DMS53 treated with DMSO at 0.1 percent for 48 hours (cell line): ENCODE results near the gene NSMCE3.
"Not testable (repeated sequence)": the region's sequence is repeated elsewhere in the genome, so short reads cannot be mapped to it uniquely, and the experiment has no call there.

Experiments
- DNase-seq: peaks from one replicate; lab custom pipeline; 2025; ENCODE audit not compliant: unreplicated experiment; lab: John Stamatoyannopoulos, UW

The NSMCE3 gene

GRCh38 chr15:29270169-29270955 is 740 bp upstream of the NSMCE3 start:
- DNase-seq, result no peak

GRCh38 chr15:29268706-29269484 is 727 bp downstream of the NSMCE3 start:
- DNase-seq, result no peak

GRCh38 chr15:29266052-29266582 is 3.5 kb downstream of the NSMCE3 start:
- DNase-seq, result no peak

- DNase-seq, result no peak
Observed at GRCh38 chr15:29263289-29263688, 6.3 kb downstream of the NSMCE3 start.

- no peak for DNase-seq
Observed at GRCh38 chr15:29262738-29263137, 6.9 kb downstream of the NSMCE3 start.

GRCh38 chr15:29260896-29261295 is 8.7 kb downstream of the NSMCE3 start:
- DNase-seq, result no peak

- DNase-seq, result no peak
Observed at GRCh38 chr15:29259233-29259632, 10.4 kb downstream of the NSMCE3 start.

GRCh38 chr15:29252234-29252633 is 17.4 kb downstream of the NSMCE3 start:
- DNase-seq, result no peak

- no peak for DNase-seq
Observed at GRCh38 chr15:29244544-29244943, 25.1 kb downstream of the NSMCE3 start.

GRCh38 chr15:29244123-29244522 is 25.5 kb downstream of the NSMCE3 start:
- no peak for DNase-seq

- DNase-seq, result no peak
Observed at GRCh38 chr15:29242456-29243242, 27.0 kb downstream of the NSMCE3 start.

GRCh38 chr15:29241207-29241606 is 28.4 kb downstream of the NSMCE3 start:
- no peak for DNase-seq

- DNase-seq, result no peak
Observed at GRCh38 chr15:29239395-29239794, 30.2 kb downstream of the NSMCE3 start.

- DNase-seq, result no peak
Observed at GRCh38 chr15:29233566-29233965, 36.1 kb downstream of the NSMCE3 start.

GRCh38 chr15:29226436-29227208 is 43.0 kb downstream of the NSMCE3 start:
- DNase-seq, result no peak

GRCh38 chr15:29225534-29226234 is 43.9 kb downstream of the NSMCE3 start:
- DNase-seq, result no peak

- not testable (repeated sequence) for DNase-seq
Observed at GRCh38 chr15:29224987-29225363, 44.6 kb downstream of the NSMCE3 start.

GRCh38 chr15:29224235-29224986 is 45.2 kb downstream of the NSMCE3 start:
- not testable (repeated sequence) for DNase-seq

GRCh38 chr15:29223640-29224039 is 46.0 kb downstream of the NSMCE3 start:
- DNase-seq, result no peak
